ENCODE measurements around the gene ITGA11. TPM values are rescaled to one million over a fixed set of nuclear protein-coding genes. Genes with fewer than 3 reads are reported as not detected.
"Not testable (repeated sequence)": the region's sequence is repeated elsewhere in the genome, so short reads cannot be mapped to it uniquely, and the experiment has no call there.

The ITGA11 gene
- total RNA-seq, 1 donor from 2014 or later: 7.0 TPM

DNA sequence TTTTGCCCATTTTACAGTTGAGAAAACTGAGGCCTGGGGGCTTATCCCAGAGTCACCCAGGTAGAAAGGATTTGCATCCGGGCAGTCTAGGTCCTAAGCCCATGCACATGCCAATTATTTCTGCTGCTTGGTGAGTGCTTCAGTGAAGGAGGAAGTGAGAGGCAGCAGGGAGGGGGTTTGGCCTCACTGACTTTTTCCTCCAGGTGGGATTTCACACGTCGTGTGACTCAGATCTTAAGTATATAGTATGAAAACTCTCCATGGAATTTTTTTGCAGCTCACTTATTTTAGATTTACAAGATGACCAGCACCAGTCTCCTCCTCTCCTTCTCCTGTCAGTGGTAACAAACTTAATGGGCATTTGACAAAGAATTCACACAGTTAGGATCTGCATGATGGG lies 4.6 kb downstream of the ITGA11 start:
- DNase-seq (ENCODE audit: low read depth): no peak
- no peak for TF ChIP-seq CTCF (IDR thresholded peaks at IDR 0.05; ENCODE audit: insufficient read depth, low read length, poor library complexity, severe bottlenecking)
- no peak overlapping the region for H3K4me3 ChIP-seq (ENCODE audit: low read depth, low read length)
- H3K36me3 ChIP-seq (ENCODE audit: control insufficient read depth, insufficient read depth, low read length): no peaks in the 10 kb centered on the region
- H3K27me3 ChIP-seq (ENCODE audit: control insufficient read depth, insufficient read depth, low read length): peaks cover 27% of the 10 kb centered on the region

DNA sequence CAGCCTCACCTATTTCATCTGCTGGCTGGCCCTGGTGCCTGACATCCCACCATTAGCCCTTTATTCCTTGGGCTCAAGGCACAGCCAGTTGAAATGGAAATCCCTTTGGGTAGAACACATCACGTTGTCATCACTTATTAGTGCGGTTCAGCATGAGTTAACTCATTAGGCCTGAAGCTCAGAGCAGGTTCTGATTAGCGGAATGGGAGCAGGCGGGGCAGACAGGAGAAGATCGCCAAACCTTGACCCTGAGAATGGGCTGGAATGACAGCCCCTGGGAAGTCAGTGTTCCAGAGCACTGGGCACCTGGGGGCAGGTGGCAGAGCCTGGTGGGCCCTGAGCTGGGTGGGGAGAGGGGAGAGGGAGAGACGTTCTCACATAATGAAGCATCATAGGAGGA lies 5.8 kb downstream of the ITGA11 start:
- no peaks in the 10 kb centered on the region for H3K36me3 ChIP-seq (ENCODE audit: control insufficient read depth, insufficient read depth, low read length)
- peaks cover 15% of the 10 kb centered on the region for H3K27me3 ChIP-seq (ENCODE audit: control insufficient read depth, insufficient read depth, low read length)
- H3K4me3 ChIP-seq (ENCODE audit: low read depth, low read length): no peak overlapping the region
- no peak for DNase-seq (ENCODE audit: low read depth)
- TF ChIP-seq CTCF (IDR thresholded peaks at IDR 0.05; ENCODE audit: insufficient read depth, low read length, poor library complexity, severe bottlenecking): no peak

GRCh38 chr15:68425428-68426060 lies 6.4 kb downstream of the ITGA11 start:
- Histone ChIP-seq H3K36me3 (ENCODE audit: control insufficient read depth, insufficient read depth, low read length) (no peaks in the 10 kb centered on the region), H3K4me3 (ENCODE audit: low read depth, low read length) (no peak overlapping the region), H3K27me3 (ENCODE audit: control insufficient read depth, insufficient read depth, low read length) (peaks cover 9% of the 10 kb centered on the region)
- no peak for TF ChIP-seq CTCF (IDR thresholded peaks at IDR 0.05; ENCODE audit: insufficient read depth, low read length, poor library complexity, severe bottlenecking)
- DNase-seq (ENCODE audit: low read depth): no peak

- no peak for TF ChIP-seq CTCF (IDR thresholded peaks at IDR 0.05; ENCODE audit: insufficient read depth, low read length, poor library complexity, severe bottlenecking)
- no peaks in the 10 kb centered on the region for H3K36me3 ChIP-seq (ENCODE audit: control insufficient read depth, insufficient read depth, low read length)
- no peak for DNase-seq (ENCODE audit: low read depth)
- H3K27me3 ChIP-seq (ENCODE audit: control insufficient read depth, insufficient read depth, low read length): peaks cover 3% of the 10 kb centered on the region
- H3K4me3 ChIP-seq (ENCODE audit: low read depth, low read length): no peak overlapping the region
Measured at GRCh38 chr15:68424754-68425390, 7.1 kb downstream of the ITGA11 start.

- DNase-seq (ENCODE audit: low read depth): no peak
- no peak overlapping the region for H3K4me3 ChIP-seq (ENCODE audit: low read depth, low read length)
- H3K36me3 ChIP-seq (ENCODE audit: control insufficient read depth, insufficient read depth, low read length): no peaks in the 10 kb centered on the region
- H3K27me3 ChIP-seq (ENCODE audit: control insufficient read depth, insufficient read depth, low read length): no peaks in the 10 kb centered on the region
- no peak for TF ChIP-seq CTCF (IDR thresholded peaks at IDR 0.05; ENCODE audit: insufficient read depth, low read length, poor library complexity, severe bottlenecking)
Measured at GRCh38 chr15:68423359-68424296, 8.3 kb downstream of the ITGA11 start.

DNA sequence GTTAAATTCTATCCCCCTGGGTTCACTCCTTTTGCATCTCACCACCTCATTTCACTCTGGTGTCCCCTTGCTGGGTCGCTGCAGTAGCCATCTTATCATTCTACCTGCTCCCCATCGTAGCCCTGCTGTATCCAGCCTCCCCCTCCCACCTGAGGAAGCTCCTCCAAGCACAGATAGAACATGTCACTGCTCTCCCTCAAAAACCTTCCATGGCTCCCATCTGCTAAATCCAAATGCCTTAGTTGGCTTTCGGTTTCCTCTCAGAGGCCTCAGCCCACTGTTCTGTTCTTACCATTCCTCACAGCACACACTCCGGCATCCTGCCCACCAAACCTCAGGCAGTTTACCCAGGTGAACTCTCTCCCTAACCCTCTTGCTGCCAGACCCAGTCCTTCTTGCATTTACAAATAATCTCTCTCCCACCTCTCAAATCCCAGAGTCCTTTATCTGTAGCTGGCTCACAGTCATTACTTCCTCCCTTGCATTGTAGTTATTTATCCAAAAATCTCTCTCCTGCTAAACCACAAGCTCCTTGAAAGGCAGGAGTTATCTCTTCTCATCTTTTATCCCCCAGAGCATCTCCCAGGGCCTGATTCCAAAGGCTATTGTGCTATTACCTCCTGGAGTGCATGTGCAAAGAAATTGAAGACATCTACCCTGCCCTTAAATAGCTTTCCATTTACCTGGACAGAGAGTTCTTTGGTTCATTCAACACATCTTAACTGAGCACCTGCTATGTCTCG lies 9.4 kb downstream of the ITGA11 start:
- not testable (repeated sequence) for H3K4me3 ChIP-seq (ENCODE audit: low read depth, low read length); H3K36me3 ChIP-seq (ENCODE audit: control insufficient read depth, insufficient read depth, low read length); H3K27me3 ChIP-seq (ENCODE audit: control insufficient read depth, insufficient read depth, low read length); DNase-seq (ENCODE audit: low read depth)
